ENCODE measurements around the gene PCNX4. TPM values are rescaled to one million over a fixed set of nuclear protein-coding genes. Genes with fewer than 3 reads are reported as not detected.

Gene PCNX4
- total RNA-seq, 1 experiment from 2014 or later: 48.4 TPM

DNA sequence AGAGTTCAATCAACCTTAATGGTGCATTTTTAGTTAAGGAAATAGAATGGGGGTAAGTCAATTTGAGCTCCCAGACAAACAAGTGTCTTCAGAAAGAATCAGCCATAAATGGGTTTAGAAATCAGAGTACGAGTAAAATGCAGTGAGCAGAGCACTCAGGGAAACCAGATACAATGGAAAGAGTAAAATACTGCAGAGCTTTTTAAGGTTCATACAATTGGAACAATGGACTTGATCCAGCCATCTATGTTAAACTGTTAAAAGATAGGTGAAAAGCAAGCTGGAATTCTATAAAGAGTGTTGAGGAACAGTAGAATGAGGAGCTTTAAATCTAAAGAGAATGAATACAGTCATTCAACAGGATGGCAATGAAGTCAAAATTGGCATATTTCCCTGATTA is 23.8 kb upstream of the PCNX4 start:
- H3K4me3 ChIP-seq (replicated peaks in 1 of 2; ENCODE audit: low read depth in 1 of 2, low read length in 2 of 2): no peak overlapping the region
- H3K27me3 ChIP-seq (ENCODE audit: insufficient read depth, low read length): no peaks in the 10 kb centered on the region
- no peak overlapping the region for H3K9ac ChIP-seq (ENCODE audit: low read length)
- no peaks in the 10 kb centered on the region for H3K79me2 ChIP-seq (ENCODE audit: insufficient read depth, low read length)
- no peaks in the 10 kb centered on the region for H3K9me3 ChIP-seq (ENCODE audit: control insufficient read depth in 1 of 2, insufficient read depth in 1 of 2, low read depth in 1 of 2, low read length in 2 of 2)
- no peaks in the 10 kb centered on the region for H3K4me1 ChIP-seq (ENCODE audit: control insufficient read depth in 1 of 2, insufficient read depth in 2 of 2, low read length in 2 of 2)
- no peak overlapping the region for H3K4me2 ChIP-seq (ENCODE audit: low read length)
- no peak overlapping the region for H2AFZ ChIP-seq (ENCODE audit: low read depth, low read length, poor library complexity, severe bottlenecking)
- ATAC-seq: no peak
- TF ChIP-seq, protein P1, sequence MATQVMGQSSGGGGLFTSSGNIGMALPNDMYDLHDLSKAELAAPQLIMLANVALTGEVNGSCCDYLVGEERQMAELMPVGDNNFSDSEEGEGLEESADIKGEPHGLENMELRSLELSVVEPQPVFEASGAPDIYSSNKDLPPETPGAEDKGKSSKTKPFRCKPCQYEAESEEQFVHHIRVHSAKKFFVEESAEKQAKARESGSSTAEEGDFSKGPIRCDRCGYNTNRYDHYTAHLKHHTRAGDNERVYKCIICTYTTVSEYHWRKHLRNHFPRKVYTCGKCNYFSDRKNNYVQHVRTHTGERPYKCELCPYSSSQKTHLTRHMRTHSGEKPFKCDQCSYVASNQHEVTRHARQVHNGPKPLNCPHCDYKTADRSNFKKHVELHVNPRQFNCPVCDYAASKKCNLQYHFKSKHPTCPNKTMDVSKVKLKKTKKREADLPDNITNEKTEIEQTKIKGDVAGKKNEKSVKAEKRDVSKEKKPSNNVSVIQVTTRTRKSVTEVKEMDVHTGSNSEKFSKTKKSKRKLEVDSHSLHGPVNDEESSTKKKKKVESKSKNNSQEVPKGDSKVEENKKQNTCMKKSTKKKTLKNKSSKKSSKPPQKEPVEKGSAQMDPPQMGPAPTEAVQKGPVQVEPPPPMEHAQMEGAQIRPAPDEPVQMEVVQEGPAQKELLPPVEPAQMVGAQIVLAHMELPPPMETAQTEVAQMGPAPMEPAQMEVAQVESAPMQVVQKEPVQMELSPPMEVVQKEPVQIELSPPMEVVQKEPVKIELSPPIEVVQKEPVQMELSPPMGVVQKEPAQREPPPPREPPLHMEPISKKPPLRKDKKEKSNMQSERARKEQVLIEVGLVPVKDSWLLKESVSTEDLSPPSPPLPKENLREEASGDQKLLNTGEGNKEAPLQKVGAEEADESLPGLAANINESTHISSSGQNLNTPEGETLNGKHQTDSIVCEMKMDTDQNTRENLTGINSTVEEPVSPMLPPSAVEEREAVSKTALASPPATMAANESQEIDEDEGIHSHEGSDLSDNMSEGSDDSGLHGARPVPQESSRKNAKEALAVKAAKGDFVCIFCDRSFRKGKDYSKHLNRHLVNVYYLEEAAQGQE (IDR thresholded peaks at IDR 0.05; ENCODE audit: low read depth): no peak
- TF ChIP-seq, protein P2, sequence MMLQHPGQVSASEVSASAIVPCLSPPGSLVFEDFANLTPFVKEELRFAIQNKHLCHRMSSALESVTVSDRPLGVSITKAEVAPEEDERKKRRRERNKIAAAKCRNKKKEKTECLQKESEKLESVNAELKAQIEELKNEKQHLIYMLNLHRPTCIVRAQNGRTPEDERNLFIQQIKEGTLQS (IDR thresholded peaks at IDR 0.05): no peak
- TF ChIP-seq ZFX (IDR thresholded peaks at IDR 0.05): no peak
- TF ChIP-seq, protein P3, sequence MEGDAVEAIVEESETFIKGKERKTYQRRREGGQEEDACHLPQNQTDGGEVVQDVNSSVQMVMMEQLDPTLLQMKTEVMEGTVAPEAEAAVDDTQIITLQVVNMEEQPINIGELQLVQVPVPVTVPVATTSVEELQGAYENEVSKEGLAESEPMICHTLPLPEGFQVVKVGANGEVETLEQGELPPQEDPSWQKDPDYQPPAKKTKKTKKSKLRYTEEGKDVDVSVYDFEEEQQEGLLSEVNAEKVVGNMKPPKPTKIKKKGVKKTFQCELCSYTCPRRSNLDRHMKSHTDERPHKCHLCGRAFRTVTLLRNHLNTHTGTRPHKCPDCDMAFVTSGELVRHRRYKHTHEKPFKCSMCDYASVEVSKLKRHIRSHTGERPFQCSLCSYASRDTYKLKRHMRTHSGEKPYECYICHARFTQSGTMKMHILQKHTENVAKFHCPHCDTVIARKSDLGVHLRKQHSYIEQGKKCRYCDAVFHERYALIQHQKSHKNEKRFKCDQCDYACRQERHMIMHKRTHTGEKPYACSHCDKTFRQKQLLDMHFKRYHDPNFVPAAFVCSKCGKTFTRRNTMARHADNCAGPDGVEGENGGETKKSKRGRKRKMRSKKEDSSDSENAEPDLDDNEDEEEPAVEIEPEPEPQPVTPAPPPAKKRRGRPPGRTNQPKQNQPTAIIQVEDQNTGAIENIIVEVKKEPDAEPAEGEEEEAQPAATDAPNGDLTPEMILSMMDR (IDR thresholded peaks at IDR 0.05 in 2 of 3, conservative IDR thresholded peaks at IDR 0.05 in 1 of 3; ENCODE audit: borderline replicate concordance in 1 of 3, insufficient read depth in 1 of 3, low read depth in 2 of 3, low read length in 2 of 3): no peak
- no peak for TF ChIP-seq EZH2phosphoT487 (IDR thresholded peaks at IDR 0.05; ENCODE audit: borderline replicate concordance)
- TF ChIP-seq ELF1 (IDR thresholded peaks at IDR 0.05; ENCODE audit: borderline replicate concordance, low read depth): no peak
- TF ChIP-seq ZNF274 (IDR thresholded peaks at IDR 0.05; ENCODE audit: low read depth, low read length): no peak
- TF ChIP-seq FOSL1 (IDR thresholded peaks at IDR 0.05; ENCODE audit: low read depth): no peak
- TF ChIP-seq POLR2AphosphoS5 (IDR thresholded peaks at IDR 0.05; ENCODE audit: low read depth, low read length): no peak
- TF ChIP-seq YY1 (IDR thresholded peaks at IDR 0.05; ENCODE audit: extremely low read depth, insufficient replicate concordance, low read depth, low read length): no peak
- TF ChIP-seq SP1 (IDR thresholded peaks at IDR 0.05; ENCODE audit: low read depth): no peak
- no peak for TF ChIP-seq RAD21 (IDR thresholded peaks at IDR 0.05; ENCODE audit: low read depth)
- TF ChIP-seq SIN3A (IDR thresholded peaks at IDR 0.05; ENCODE audit: low read depth): no peak
- TF ChIP-seq TCF7L2 (IDR thresholded peaks at IDR 0.05; ENCODE audit: borderline replicate concordance, extremely low read depth, insufficient read depth, insufficient read length): no peak
- no peak for TF ChIP-seq SRF (IDR thresholded peaks at IDR 0.05; ENCODE audit: low read depth)
- no peak for TF ChIP-seq POLR2A (IDR thresholded peaks at IDR 0.05; ENCODE audit: borderline replicate concordance, extremely low read depth, insufficient read depth, insufficient read length)
- TF ChIP-seq, protein P4, sequence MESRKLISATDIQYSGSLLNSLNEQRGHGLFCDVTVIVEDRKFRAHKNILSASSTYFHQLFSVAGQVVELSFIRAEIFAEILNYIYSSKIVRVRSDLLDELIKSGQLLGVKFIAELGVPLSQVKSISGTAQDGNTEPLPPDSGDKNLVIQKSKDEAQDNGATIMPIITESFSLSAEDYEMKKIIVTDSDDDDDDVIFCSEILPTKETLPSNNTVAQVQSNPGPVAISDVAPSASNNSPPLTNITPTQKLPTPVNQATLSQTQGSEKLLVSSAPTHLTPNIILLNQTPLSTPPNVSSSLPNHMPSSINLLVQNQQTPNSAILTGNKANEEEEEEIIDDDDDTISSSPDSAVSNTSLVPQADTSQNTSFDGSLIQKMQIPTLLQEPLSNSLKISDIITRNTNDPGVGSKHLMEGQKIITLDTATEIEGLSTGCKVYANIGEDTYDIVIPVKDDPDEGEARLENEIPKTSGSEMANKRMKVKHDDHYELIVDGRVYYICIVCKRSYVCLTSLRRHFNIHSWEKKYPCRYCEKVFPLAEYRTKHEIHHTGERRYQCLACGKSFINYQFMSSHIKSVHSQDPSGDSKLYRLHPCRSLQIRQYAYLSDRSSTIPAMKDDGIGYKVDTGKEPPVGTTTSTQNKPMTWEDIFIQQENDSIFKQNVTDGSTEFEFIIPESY (IDR thresholded peaks at IDR 0.05; ENCODE audit: extremely low read depth, insufficient replicate concordance, low read length): no peak
- TF ChIP-seq CEBPB (IDR thresholded peaks at IDR 0.05; ENCODE audit: low read depth): no peak
- no peak for DNase-seq (ENCODE audit: low read depth, low spot score)
- ChIA-PET CTCF (interaction anchor here (4.8 kb wide), 1 partner anchor 116 kb away, joined by 50 read pairs; no protein-coding TSS in a partner anchor), POLR2A (no interaction called here), RAD21 (ENCODE audit: low non-redundant PET in 1 of 2, low total read pairs in 2 of 2, uncharacterized antibody in 2 of 2, unreplicated experiment in 2 of 2) (no interaction called here)
- BruUV-seq (replicated peaks): no TSS peak
- H3K27ac ChIP-seq (ENCODE audit: low read depth, low read length): no peak overlapping the region
- no peaks in the 10 kb centered on the region for H3K36me3 ChIP-seq (ENCODE audit: control insufficient read depth in 1 of 2, insufficient read depth in 2 of 2, low read length in 2 of 2)
- H3K9me2 ChIP-seq (ENCODE audit: insufficient read depth): no peaks in the 10 kb centered on the region
- H4K20me1 ChIP-seq (ENCODE audit: insufficient read depth): no peaks in the 10 kb centered on the region
- intact Hi-C loops (cut with micrococcal nuclease): no loop called here

Data from HCT116 (cell line).